Central memory CD4-positive, alpha-beta T cell (primary cell): Measurements from ENCODE around the gene LAD1.

Source experiments
- DNase-seq: peaks from one replicate; pipeline ENCODE4 v3.0.0; 2022

Gene LAD1

GRCh38 chr1:201361652-201362504, 37.2 kb downstream of the LAD1 start:
- DNase-seq: no peak

GRCh38 chr1:201360901-201361651, 38.0 kb downstream of the LAD1 start:
- DNase-seq: no peak

GRCh38 chr1:201360486-201360885, 38.6 kb downstream of the LAD1 start:
- DNase-seq: no peak

- no peak for DNase-seq
Observed at GRCh38 chr1:201359873-201360210, 39.3 kb downstream of the LAD1 start.

GRCh38 chr1:201359031-201359872, 39.9 kb downstream of the LAD1 start:
- DNase-seq: no peak

GRCh38 chr1:201358596-201358995, 40.5 kb downstream of the LAD1 start:
- DNase-seq: no peak

GRCh38 chr1:201357636-201358348, 41.3 kb downstream of the LAD1 start:
- DNase-seq: no peak

GRCh38 chr1:201357211-201357610, 41.9 kb downstream of the LAD1 start:
- DNase-seq: no peak

GRCh38 chr1:201356701-201357100, 42.4 kb downstream of the LAD1 start:
- DNase-seq: no peak

- DNase-seq: no peak
Observed at GRCh38 chr1:201356236-201356635, 42.9 kb downstream of the LAD1 start.

- no peak for DNase-seq
Observed at GRCh38 chr1:201355471-201355870, 43.7 kb downstream of the LAD1 start.

- DNase-seq: no peak
Observed at GRCh38 chr1:201354901-201355295, 44.2 kb downstream of the LAD1 start.

- DNase-seq: no peak
Observed at GRCh38 chr1:201354151-201354900, 44.8 kb downstream of the LAD1 start.

- no peak for DNase-seq
Observed at GRCh38 chr1:201353186-201353940, 45.8 kb downstream of the LAD1 start.

- DNase-seq: no peak
Observed at GRCh38 chr1:201351617-201352016, 47.5 kb downstream of the LAD1 start.

- DNase-seq: no peak
Observed at GRCh38 chr1:201350884-201351283, 48.2 kb downstream of the LAD1 start.

GRCh38 chr1:201350361-201350725, 48.8 kb downstream of the LAD1 start:
- no peak for DNase-seq

- DNase-seq: no peak
Observed at GRCh38 chr1:201349092-201349491, 50.0 kb downstream of the LAD1 start.

- no peak for DNase-seq
Observed at GRCh38 chr1:201348211-201348566, 50.9 kb downstream of the LAD1 start.

- no peak for DNase-seq
Observed at GRCh38 chr1:201347498-201348210, 51.5 kb downstream of the LAD1 start.

- no peak for DNase-seq
Observed at GRCh38 chr1:201346987-201347386, 52.1 kb downstream of the LAD1 start.
